Small intestine (tissue), 16 donors: ENCODE data around the gene CNIH2. TPM values are rescaled to one million over a fixed set of nuclear protein-coding genes. Genes with fewer than 3 reads are reported as not detected.

Source experiments
- DNase-seq, 2 donors: peaks; one replicate each; pipeline versions ENCODE4 v3.0.0 to v3.0.0-alpha.2; 2013
- FAIRE-seq: peaks from 2 replicates; lab custom pipeline; 2012; peaks lifted over from hg19 to GRCh38; lab: Jason Lieb, UNC
- H3K27ac ChIP-seq, 3 donors: one replicate each; pipeline ENCODE4 v1.5.1; 2013; ENCODE audit warnings: low read length in 2 of 3, mild to moderate bottlenecking in 2 of 3, control low read depth in 1 of 3, inconsistent platforms in 1 of 3, low read depth in 1 of 3, moderate library complexity in 1 of 3
- H3K27me3 ChIP-seq, 3 donors: one replicate each; pipeline ENCODE4 v1.6.1; 2013; ENCODE audit warnings: low read length in 3 of 3, inconsistent platforms in 1 of 3; ENCODE audit not compliant: control insufficient read depth in 3 of 3, insufficient read depth in 3 of 3
- H3K36me3 ChIP-seq, 3 donors: one replicate each; pipeline ENCODE4 v1.6.1; 2013; ENCODE audit warnings: low read length in 3 of 3, inconsistent platforms in 1 of 3, low read depth in 1 of 3, mild to moderate bottlenecking in 1 of 3, moderate library complexity in 1 of 3; ENCODE audit not compliant: control insufficient read depth in 3 of 3, insufficient read depth in 2 of 3
- H3K4me1 ChIP-seq, 3 donors: one replicate each; pipeline ENCODE4 v1.6.1; 2013; ENCODE audit warnings: low read length in 2 of 3, inconsistent platforms in 1 of 3, low read depth in 1 of 3, mild to moderate bottlenecking in 1 of 3, moderate library complexity in 1 of 3; ENCODE audit not compliant: control insufficient read depth in 3 of 3, insufficient read depth in 2 of 3
- H3K4me3 ChIP-seq, 3 donors: one replicate each; pipeline ENCODE4 v1.5.1; 2013; ENCODE audit warnings: low read length in 3 of 3, control low read depth in 1 of 3, inconsistent platforms in 1 of 3, low read depth in 1 of 3, mild to moderate bottlenecking in 1 of 3, moderate library complexity in 1 of 3
- H3K9me3 ChIP-seq, 2 donors: one replicate each; pipeline ENCODE4 v1.6.1; 2013; ENCODE audit warnings: low read depth in 1 of 2, low read length in 1 of 2; ENCODE audit not compliant: control insufficient read depth in 2 of 2, insufficient read depth in 1 of 2
- WGBS, 3 donors: extraction: QIAGEN DNeasy Blood & Tissue Kit; methylation state at CpG; one replicate each; pipeline ENCODE4 v1.1.7; 2013; 5-methylcytosine and 5-hydroxymethylcytosine counted together
- long read RNA-seq, 10 donors: transcript quantifications; one replicate each; lab custom pipeline, GENCODE V29; 2026
- polyA plus RNA-seq, 4 donors: library from polyadenylated mRNA; stranded (reverse) in 3 of 4; unstranded in 1 of 4; fragments of 200-250 nt in 3 of 4; fragments of 120-200 nt in 1 of 4; gene quantifications; one replicate each; pipeline versions ENCODE4 v1.2.1 to v1.2.3, GENCODE V29; 2013
- donor health status: healthy with polysubstance abuse.
- donor health status: control.
- donor health status: control.
- donor health status: Bipolar disorder and iron deficiency.
- donor health status: healthy.

The CNIH2 gene
- polyA plus RNA-seq = 1 to 10 TPM in 2 of 4 donors, under 1 TPM in 2; 0.81 to 3.4 (median 0.99) TPM
- long read RNA-seq, donor 1, partial matches to known transcripts = 0 of 3 reads
- long read RNA-seq, donor 1, other reads (novel, unspliced or antisense) = 0 of 3 reads
- long read RNA-seq, donor 2 = 0 reads
- long read RNA-seq, donor 3, partial matches to known transcripts = 73 of 153 reads
- long read RNA-seq, donor 3, other reads (novel, unspliced or antisense) = 78 of 153 reads
- long read RNA-seq, donor 4 = 0 reads
- long read RNA-seq, donor 5, partial matches to known transcripts = 0 of 1 reads
- long read RNA-seq, donor 5, other reads (novel, unspliced or antisense) = 0 of 1 reads
- long read RNA-seq, donor 6, partial matches to known transcripts = 0 of 3 reads
- long read RNA-seq, donor 6, other reads (novel, unspliced or antisense) = 0 of 3 reads
- long read RNA-seq, donor 7 = 0 reads
- long read RNA-seq, donor 8, partial matches to known transcripts = 0 of 1 reads
- long read RNA-seq, donor 8, other reads (novel, unspliced or antisense) = 0 of 1 reads
- long read RNA-seq, donor 9 = 0 reads
- long read RNA-seq, donor 10, partial matches to known transcripts = 65 of 135 reads
- long read RNA-seq, donor 10, other reads (novel, unspliced or antisense) = 64 of 135 reads

DNA sequence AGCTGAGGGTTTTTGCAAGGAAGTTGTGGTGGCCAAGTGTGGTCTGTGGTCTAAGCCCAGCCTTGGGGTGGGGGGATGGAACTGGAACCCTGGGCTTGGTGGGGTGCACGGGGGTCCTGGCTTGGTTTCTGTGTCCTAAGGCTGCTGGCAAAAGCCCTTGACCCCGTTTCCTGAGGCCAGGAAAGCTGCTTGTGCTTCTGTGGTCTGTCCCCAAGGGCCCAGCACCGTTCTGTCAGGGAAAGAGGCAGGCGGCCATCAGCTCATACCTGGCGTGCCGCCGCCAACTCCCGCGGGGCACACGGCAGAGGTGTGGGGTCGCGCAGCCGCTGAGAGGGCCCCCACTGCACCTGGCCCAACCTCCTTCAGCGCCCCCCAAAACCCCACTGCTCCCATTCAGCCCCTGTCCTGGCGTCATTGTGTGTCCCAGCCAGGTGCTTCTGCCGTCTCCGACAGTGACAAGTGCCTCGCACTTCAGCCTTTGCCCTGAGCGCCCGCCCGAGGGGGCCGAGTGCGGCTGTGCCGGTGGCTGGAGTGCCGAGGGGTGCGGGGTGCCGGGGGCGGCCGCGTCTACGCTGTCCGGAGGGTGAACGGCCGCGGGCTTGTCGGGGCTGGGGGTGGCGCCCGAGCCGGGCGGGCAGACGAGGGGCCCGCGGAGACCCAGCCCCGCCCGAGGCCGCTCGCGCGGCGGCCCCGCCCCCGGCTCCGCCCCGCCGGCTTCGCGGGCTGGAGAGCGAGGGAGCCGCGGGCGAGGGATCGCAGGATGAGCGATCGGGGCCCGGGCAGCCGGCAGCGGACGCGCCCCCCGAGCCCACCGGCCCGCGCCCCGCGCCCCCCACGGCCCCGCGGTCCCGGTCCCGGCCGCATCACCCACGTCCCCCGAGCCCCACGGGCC lies at the start of gene CNIH2:
Gene CNIH2, plus strand, starts transcription at position 705 of the 892 bp plus-strand sequence. CDS start 282 bp downstream, outside the sequence.
- DNase-seq (peak; percentile 74 to 85), FAIRE-seq (no peak)
- H3K4me1 ChIP-seq = peaks cover 0 to 8% (median 1%) of the 10 kb centered on the region in 3 donors
- H3K27me3 ChIP-seq = peaks cover 0 to 14% (median 0%) of the 10 kb centered on the region in 3 donors
- peak within 1 kb of the TSS; percentile 8 to 49 (median 21) for H3K4me3 ChIP-seq
- 3 to 9% (median 4%) methylated on average over 37 to 84 of the region's 84 CpGs for WGBS, 3 donors
- peak within 1 kb of the TSS; percentile 36 to 80 (median 72) for H3K27ac ChIP-seq
- H3K9me3 ChIP-seq = no peaks in the 10 kb centered on the region
- peaks cover 9 to 50% (median 22%) of the 10 kb centered on the region in 3 donors for H3K36me3 ChIP-seq

DNA sequence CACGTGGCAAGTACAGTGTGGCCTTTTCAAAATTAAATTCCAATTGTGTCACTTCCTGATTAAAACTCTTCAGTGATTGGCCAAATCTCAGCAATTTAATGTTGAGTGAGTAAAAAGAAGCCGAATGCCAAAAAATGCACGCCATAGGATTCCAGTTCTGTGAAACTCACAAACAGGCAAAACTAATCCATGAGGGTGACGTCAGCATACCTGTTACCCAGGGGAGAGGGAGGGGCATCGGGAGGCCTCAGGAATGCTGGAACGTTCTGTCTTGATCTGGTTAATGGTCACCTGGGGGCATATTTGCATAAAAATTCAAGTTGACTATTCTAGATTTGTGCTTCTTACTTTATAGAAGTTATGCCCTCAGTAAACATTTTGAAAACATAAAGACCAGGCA lies 49.5 kb upstream of the CNIH2 start:
- 81 to 88% (median 87%) methylated on average over 6 of the region's 6 CpGs for WGBS, 3 donors
- Histone ChIP-seq H3K9me3 (no peaks in the 10 kb centered on the region), H3K27me3 (no peaks in the 10 kb centered on the region), H3K27ac (no peak overlapping the region), H3K4me1 (no peaks in the 10 kb centered on the region), H3K4me3 (no peak overlapping the region), H3K36me3 (peaks cover 0 to 60% (median 0%) of the 10 kb centered on the region in 3 donors)
- no peak for DNase-seq
- FAIRE-seq = no peak

DNA sequence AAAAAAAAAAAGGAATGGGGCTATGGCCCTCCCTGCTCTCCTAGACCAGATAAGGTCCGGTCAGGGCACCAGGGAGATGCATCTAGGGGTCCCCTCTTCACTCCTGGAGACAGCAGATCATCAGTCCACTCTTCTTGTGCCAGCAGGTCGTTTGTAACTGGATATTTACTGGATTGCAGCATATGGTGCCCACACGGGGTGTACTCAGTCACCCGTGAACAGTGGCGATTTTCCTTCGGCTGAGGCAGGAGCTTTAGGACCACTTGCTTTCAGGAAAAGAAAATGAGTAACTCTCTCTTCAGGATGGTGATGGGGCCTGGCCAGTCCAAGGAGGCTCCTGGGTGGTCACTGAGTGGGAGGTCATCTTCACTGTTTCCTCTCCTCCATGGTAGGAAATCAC lies 47.8 kb upstream of the CNIH2 start:
- no peak for FAIRE-seq
- no peaks in the 10 kb centered on the region for H3K9me3 ChIP-seq
- H3K4me3 ChIP-seq = no peak overlapping the region
- H3K4me1 ChIP-seq = no peaks in the 10 kb centered on the region
- H3K27me3 ChIP-seq = no peaks in the 10 kb centered on the region
- H3K36me3 ChIP-seq = peaks cover 0 to 68% (median 0%) of the 10 kb centered on the region in 3 donors
- no peak overlapping the region for H3K27ac ChIP-seq
- 83 to 93% (median 87%) methylated on average over 6 of the region's 6 CpGs for WGBS, 3 donors
- DNase-seq = no peak

DNA sequence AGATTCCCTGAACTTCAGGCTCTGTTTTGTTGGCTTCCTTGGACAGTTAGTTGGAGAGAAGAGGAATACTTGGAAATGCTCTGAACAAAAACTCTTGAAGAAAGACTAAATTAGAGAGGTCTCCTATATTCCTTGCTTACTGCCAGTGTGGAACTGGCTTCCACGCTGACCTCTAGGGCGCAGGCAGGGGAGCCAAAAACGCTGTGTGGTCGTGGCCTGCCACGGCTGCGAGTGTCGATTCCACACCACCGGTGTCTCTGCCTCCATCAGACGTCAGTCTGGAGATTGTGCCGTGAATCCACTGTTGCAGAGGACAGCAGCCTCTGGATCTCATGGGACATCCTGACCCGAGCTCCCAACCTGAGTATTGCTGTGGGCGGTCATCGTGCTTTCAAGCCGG lies 47.0 kb upstream of the CNIH2 start:
- Histone ChIP-seq H3K27ac (no peak overlapping the region), H3K36me3 (peaks cover 0 to 76% (median 1%) of the 10 kb centered on the region in 3 donors), H3K4me3 (no peak overlapping the region), H3K9me3 (no peaks in the 10 kb centered on the region), H3K27me3 (no peaks in the 10 kb centered on the region), H3K4me1 (no peaks in the 10 kb centered on the region)
- WGBS, 3 donors = 94 to 96% (median 95%) methylated on average over 14 of the region's 14 CpGs
- DNase-seq (no peak), FAIRE-seq (no peak)

DNA sequence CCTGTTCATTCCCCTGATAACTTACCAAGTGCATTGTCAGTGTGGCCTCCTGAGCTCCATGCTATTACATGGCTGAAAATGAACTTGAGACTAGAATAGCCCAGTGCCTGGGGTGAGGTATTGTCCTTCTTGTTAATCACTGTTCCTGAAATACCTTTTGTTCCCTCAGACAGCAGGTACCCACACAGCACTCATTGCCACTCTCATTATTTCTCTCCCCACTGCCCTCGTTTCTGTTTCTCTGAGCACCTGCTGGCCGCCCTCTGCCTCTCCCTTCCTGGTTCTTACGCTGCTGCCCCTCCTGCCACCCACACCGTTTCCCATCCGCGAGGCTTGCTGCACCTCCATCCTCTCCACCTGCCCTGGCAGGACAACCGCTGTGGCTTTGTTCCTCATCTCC lies 46.4 kb upstream of the CNIH2 start:
- FAIRE-seq (no peak), DNase-seq (no peak)
- Histone ChIP-seq H3K4me1 (no peaks in the 10 kb centered on the region), H3K27ac (no peak overlapping the region), H3K9me3 (no peaks in the 10 kb centered on the region), H3K27me3 (no peaks in the 10 kb centered on the region), H3K36me3 (peaks cover 0 to 82% (median 2%) of the 10 kb centered on the region in 3 donors), H3K4me3 (no peak overlapping the region)
- WGBS, 3 donors = 84 to 85% (median 84%) methylated on average over 7 of the region's 7 CpGs

DNA sequence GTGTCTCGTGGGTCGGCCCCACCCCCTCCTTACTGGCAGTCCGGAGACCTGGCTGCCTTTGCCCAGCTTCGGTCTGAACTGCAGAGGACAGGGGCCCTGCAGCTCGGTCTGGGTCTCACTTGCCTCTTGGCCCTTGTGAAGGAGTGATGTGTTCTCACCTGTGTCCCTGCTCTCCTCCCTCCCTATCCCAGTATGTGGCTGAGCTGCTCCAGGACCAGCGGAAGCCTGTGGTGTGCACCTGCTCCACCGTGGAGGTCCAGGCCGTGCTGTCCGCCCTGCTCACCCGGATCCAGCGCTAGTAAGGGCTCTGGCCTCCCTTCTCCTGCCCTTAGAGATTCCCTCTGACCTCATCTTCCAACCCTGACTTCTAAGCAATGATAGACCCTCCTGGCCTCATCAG lies 45.2 kb upstream of the CNIH2 start:
- H3K36me3 ChIP-seq = peaks cover 0 to 88% (median 2%) of the 10 kb centered on the region in 3 donors
- DNase-seq = no peak
- 90 to 95% (median 91%) methylated on average over 11 of the region's 11 CpGs for WGBS, 3 donors
- no peaks in the 10 kb centered on the region for H3K9me3 ChIP-seq
- no peak for FAIRE-seq
- no peak overlapping the region for H3K4me3 ChIP-seq
- H3K27ac ChIP-seq = no peak overlapping the region
- H3K4me1 ChIP-seq = no peaks in the 10 kb centered on the region
- no peaks in the 10 kb centered on the region for H3K27me3 ChIP-seq

DNA sequence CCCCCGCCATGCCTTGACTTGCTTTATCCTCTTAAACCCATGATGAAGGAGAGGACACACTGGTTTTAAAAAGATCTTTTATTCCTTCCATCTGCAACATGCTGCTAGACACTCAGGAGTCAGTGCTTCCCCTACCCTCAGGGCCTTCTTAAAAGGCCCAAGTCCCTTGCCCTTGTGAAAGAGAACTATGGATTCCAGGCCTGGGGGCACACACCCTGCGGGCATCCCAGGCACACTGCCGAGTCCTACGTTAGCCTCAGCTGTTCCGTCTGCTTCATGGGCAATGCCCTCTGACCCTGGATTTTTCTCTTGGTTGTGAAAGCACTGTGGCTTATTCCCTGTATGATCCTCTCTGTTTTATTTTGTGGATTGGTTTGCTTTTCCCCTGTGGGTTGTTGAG lies 44.7 kb upstream of the CNIH2 start:
- no peaks in the 10 kb centered on the region for H3K9me3 ChIP-seq
- no peak overlapping the region for H3K4me3 ChIP-seq
- no peaks in the 10 kb centered on the region for H3K27me3 ChIP-seq
- H3K4me1 ChIP-seq = no peaks in the 10 kb centered on the region
- H3K27ac ChIP-seq = no peak overlapping the region
- peaks cover 0 to 87% (median 2%) of the 10 kb centered on the region in 3 donors for H3K36me3 ChIP-seq
- FAIRE-seq = no peak
- 95 to 97% (median 97%) methylated on average over 5 of the region's 5 CpGs for WGBS, 3 donors
- DNase-seq = no peak

DNA sequence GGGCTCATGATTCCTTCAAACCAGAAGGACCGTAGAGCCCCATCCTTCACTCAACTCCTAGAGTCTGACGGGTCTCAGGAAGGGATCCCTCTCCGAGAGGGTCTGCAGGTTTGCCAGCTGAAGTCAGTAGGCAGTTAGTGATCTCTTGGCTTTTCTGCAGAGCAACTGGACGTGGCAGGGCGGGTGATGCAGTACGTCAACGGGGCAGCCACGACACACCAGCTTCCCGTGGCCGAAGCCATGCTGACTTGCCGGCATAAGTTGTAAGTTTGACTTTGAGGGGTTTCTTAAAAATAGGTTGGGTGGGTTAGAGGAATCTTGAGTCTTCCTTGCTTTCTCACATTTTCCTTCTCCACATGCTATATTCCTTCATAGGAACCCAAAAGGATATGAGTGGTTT lies 42.8 kb upstream of the CNIH2 start:
- FAIRE-seq (no peak), DNase-seq (no peak)
- H3K27me3 ChIP-seq = no peaks in the 10 kb centered on the region
- no peak overlapping the region for H3K4me3 ChIP-seq
- H3K9me3 ChIP-seq = no peaks in the 10 kb centered on the region
- peaks cover 0 to 89% (median 8%) of the 10 kb centered on the region in 3 donors for H3K36me3 ChIP-seq
- H3K27ac ChIP-seq = no peak overlapping the region
- H3K4me1 ChIP-seq = no peaks in the 10 kb centered on the region
- WGBS, 3 donors = 96 to 98% (median 97%) methylated on average over 11 of the region's 11 CpGs
